ENCODE measurements around the gene FAM184B.
A peak's percentile ranks its signal among the peaks of the same experiment; 100 is the strongest.

Gene FAM184B

GRCh38 chr4:17781300-17782287 is at the start of gene FAM184B:
Gene FAM184B (minus strand): TSS chr4:17781621. CDS start chr4:17781299, 322 bp downstream.
- peak; percentile 31 for DNase-seq

- no peak for DNase-seq
Observed at GRCh38 chr4:17823871-17824669, 42.6 kb upstream of the FAM184B start.

DNA sequence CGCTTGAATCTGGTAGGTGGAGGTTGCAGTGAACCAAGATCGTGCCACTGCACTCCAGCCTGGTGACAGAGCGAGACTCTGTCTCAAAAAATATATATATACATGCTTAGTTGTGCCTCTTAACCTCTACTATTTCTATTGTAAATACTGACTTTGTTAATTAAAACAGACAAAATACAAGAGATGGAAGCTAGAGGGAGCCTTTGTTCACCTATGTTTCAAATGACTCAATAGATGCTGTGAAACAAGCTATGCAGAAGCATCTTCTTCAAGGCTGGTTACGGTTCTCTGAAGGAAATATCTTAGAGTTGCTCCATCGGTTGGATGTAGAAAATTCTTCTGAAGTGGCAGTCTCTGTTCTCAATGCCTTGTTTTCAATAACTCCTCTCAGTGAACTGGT is 35.6 kb upstream of the FAM184B start:
- no peak for DNase-seq

- no peak for DNase-seq
Observed at GRCh38 chr4:17816142-17816541, 34.7 kb upstream of the FAM184B start.

DNA sequence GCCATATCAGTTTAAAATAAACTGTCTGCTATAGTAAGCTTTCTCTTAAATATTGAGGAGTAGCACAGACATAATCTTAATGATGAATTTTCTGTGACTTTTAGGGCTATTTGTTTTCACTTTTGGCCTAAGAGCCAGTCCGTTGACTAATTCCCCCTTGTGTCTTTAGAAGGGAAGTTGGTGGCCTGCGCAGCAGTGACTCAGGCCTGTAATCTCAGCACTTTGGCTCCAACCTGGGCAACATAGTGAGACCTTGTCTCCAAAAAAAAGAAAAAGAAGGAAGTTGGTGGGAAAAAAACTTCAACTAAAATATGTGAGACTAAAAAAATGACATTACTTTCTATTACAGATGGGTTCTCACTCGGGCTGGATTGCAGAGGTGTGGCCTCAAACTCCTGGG is 32.7 kb upstream of the FAM184B start:
- DNase-seq: no peak

DNA sequence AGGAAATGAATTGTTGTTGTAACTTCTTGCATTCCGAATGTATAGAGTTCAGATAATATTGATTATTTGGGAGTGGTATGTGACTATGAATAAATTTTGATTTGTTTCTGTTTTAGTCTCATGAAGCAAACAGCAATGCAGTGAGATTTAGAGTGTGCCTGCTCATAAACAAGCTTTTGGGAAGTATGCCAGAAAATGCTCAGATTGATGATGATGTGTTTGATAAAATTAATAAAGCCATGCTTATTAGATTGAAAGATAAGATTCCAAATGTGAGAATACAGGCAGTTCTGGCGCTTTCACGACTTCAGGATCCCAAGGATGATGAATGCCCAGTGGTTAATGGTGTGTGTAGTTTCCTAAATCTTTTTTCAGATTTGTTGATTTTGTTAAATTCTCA is 31.4 kb upstream of the FAM184B start:
- DNase-seq: no peak

DNA sequence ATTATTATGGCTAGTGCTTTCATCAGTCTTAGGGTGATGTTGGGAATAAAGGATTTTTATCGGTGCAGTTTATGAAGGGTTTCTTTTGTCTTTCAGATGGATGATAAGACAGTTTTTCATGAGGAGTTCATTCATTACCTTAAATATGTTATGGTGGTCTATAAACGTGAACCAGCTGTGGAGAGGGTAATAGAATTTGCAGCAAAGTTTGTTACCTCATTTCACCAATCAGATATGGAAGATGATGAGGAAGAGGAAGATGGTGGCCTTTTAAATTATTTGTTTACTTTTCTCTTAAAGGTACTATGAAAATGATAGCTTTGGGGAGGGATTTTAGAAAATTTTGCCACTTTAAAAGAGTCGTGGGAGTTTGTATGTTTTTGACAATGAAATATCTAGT is 30.7 kb upstream of the FAM184B start:
- DNase-seq: no peak

DNA sequence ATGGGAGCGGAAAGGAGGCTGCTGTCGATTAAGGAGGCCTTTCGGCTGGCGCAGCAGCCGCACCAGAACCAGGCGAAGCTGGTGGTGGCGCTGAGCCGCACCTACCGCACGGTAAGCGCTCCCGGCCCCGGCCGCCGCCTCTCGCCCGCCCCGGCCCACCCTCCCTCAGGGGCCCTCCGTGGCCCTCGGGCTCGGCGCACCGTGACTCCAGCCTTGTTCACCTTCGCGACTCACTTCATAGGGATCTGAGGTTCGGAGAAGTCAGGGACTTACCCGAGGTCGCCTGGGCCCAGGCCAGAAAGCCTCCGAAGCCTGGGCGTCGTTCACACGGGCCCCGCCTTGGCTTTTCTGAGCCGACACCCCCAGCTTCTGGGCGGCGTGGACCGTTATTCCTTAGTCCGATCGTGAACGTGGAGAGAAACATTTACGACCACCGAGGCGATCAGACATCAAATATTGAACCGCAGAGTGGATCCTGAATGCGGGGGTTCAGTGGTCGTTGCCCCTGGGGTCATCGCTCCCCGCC is 29.7 kb upstream of the FAM184B start:
- no peak for DNase-seq

DNA sequence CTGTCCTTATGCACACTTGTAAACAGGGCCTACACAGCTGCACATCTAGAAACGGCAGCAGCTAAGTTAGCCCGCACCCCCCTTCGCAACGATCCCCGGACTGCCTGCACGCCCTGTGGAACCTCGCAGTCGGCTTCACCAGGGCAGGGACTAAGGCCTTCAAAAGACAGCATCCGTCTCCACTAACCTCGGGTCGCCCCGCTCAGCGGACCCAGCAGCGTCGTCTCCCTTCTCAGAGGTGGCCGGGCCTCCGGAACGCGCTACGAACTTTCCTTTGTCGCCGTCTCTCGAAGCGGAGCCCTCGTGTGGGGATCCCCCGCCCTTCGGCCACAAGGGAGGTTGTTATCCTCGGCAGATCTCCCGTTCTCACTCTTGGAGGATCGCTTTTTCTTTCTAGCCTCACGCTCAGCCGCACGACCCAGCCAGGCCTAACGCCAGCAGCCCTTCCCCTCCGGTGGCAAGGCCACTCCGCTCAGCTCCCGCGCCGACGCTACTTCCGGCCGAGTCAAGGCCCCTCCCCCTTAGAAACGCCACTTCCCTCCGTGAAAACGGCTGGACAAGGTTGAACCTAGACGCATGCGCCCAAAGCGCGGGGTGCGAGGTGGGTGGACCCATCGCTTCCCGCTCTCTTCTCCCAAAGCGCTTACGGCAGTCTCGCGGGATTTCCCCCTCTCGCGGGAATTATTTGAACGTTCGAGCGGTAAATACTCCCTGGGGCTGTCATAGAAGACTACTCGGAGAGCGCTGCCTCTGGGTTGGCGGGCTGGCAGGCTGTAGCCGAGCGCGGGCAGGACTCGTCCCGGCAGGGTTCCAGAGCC is 29.0 kb upstream of the FAM184B start, which contains the start of the genes DCAF16 and NCAPG:
TSS of gene DCAF16 (minus strand) at position 498 of the 818 bp plus-strand sequence. CDS start 6,616 bp downstream, outside the sequence.
TSS of gene NCAPG (plus strand) at position 720 of the 818 bp plus-strand sequence. CDS start 99 bp downstream, outside the sequence.
- DNase-seq: peak; percentile 99

DNA sequence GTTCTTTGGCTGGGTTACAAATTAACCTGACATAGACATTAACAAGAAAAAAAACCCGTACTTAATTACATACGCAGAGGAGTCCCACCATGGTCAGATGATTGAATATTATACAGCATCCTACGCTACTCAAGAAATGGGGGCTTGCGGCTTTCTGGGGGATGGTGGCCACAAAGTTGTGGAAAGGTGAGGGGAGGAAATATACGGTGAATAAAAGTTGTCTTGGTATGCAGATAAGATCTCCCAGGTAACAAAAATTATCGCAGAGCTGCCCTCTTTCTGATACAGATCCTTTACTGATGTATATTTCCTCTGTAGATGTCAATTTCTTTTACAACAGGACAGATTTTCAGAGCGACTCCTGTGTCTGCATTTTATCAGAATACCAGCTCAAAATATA is 28.2 kb upstream of the FAM184B start:
- no peak for DNase-seq

GRCh38 chr4:17807446-17807845 is 26.0 kb upstream of the FAM184B start:
- no peak for DNase-seq

DNA sequence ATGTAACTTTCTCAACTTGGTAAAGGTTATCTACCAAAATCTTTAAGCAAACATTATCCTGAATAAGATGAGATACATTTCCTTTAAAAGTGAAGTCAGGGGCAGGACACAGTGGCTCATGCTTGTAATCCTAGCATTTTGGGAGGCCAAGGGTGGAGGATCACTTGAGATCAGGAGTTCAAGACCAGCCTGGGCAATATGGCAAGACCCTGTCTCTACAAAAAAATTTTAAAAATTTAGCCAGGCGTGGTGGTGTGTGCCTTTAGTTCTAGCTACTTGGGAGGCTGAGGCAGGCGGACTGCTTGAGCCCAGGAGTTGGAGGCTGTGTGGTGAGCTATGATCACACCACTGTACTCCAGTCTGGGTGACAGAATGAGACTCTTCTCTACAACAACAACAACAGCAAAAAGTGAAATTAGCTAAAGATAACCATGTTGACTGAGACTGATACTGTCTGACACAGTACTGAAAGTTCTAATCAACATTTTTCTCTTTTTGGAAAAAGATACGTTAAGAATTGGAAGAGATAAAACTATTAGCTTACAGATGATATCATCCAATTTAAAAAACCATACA is 24.2 kb upstream of the FAM184B start:
- no peak for DNase-seq

GRCh38 chr4:17797808-17798207 is 16.4 kb upstream of the FAM184B start:
- DNase-seq: no peak

DNA sequence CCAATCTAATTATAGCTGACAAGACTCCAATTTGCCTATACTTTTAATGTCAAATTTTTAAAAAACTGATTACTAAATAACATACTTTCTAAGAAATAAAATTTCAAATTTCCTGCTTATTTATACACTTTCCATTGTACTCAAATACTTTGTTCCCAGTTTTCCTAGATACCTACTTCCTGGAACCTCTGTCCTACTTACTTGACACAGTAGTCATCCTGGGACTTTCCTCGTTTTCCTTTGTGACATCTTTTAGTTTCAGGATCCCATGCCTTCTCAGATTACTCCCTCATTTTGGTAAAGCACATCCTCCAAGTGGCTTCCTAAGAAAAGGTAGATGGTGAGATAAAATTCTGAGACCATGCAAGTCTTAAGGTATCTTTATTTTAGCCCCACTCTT is 13.3 kb upstream of the FAM184B start:
- no peak for DNase-seq

DNA sequence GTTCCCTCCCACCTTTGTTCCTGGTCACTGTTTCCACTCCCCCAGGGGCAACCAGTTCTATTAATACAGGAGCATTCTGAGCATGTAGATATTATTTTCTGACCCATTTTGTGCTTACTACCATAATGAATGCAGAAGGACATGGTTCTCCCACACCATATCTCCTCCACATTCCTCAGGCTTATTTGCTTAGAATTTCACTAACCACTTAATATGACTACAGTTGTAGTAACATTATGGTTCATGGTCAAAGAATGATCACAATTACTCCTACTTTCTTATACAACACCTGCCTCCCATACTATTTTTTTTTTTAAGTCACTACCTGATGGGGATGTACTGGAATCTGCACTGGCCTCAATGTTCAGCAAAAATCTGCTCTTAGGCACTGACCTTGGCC is 7.5 kb upstream of the FAM184B start:
- no peak for DNase-seq

- no peak for DNase-seq
Observed at GRCh38 chr4:17787315-17787714, 5.9 kb upstream of the FAM184B start.

DNA sequence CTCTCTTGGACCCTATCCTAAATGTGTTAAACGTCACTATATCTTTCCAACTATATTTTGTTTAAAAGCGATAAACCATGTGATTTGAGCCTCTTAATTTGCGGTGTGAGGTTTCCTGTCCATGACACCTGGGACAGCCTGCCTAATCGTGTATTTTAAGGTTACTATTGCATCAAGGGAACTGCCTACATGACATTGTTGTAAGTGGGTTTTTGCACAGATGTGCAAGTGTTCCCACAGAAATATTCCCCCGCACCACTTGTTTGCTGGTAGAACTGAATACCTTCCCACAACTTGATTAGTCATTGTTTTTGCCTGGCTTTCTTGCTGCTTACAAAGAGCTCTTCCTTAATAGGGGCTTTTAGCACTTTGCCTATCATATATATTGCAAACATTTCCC is 5.1 kb upstream of the FAM184B start:
- no peak for DNase-seq

GRCh38 chr4:17785858-17786257 is 4.4 kb upstream of the FAM184B start:
- DNase-seq: no peak

DNA sequence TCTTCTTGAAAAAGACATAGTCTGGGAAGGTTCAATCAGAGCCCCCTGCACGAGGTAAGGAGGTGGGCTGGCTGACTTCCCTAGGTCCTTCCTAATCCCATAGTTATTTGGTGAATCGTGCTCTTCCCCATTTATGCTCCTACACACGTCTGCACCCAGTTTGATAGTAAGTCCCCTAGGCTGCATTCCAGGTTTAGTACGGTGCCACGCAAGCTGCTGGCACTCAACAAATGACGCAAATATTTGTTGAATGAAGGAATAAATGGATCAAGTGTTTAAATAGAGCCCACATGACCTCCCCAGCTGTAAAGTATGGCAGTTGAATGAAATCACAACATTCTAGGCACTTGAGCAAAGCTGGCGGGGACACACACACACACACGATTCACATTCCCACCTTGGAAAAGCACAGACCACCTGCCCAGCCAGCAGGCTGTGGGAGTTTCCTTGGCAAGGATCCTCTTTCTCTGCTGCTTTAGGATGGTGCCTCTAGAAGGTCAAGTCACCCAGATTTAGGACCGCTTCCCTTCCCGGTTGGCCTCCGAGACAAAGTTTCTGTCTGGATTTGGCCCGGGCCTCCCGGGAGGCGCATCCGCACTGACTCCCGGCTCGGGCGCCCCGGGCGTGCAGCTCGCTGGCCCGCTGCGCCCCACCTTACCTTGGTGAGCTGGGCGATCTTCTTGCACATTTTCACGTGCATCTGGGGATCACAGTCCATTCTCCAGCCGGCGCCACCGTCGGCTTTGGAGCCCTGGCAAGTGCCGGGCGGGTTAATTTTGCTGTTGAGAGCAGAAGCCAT is 721 bp downstream of the FAM184B start:
- DNase-seq: peak; percentile 30

- DNase-seq: no peak
Observed at GRCh38 chr4:17778431-17778830, 3.0 kb downstream of the FAM184B start.

- no peak for DNase-seq
Observed at GRCh38 chr4:17773135-17773698, 8.2 kb downstream of the FAM184B start.

Measured in left hindlimb (tissue), 1 donor.